GM18507 (cell line): Measurements from ENCODE around the gene H2AZ1.

Experiments used
- DNase-seq: peaks from one replicate; pipeline ENCODE4 v3.0.0; 2011; ENCODE audit warnings: low read depth; ENCODE audit not compliant: insufficient read length; ENCODE audit errors: extremely low spot score
- FAIRE-seq: peaks from 2 replicates; lab custom pipeline; 2011; peaks lifted over from hg19 to GRCh38; lab: Jason Lieb, UNC

The H2AZ1 gene

DNA sequence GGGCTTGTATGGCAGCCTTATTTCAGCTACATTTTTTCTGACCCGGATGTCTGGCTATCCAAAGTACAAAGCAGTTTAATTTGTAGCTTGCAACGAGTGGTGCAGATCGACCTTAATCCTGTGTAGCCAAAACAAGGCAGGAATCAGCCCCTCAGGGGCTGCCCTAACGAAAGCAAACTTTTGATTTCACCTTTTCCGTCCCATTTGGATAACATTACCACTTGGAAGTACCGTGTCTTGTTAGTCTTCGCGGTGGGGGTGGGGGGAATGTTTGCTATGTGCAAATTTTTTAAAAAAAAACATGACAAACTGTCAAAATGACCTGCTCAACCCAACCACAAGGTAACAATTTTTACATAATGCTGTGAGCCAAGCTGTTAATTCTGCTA is 2.9 kb downstream of the H2AZ1 start:
- FAIRE-seq (no peak), DNase-seq (no peak)

DNA sequence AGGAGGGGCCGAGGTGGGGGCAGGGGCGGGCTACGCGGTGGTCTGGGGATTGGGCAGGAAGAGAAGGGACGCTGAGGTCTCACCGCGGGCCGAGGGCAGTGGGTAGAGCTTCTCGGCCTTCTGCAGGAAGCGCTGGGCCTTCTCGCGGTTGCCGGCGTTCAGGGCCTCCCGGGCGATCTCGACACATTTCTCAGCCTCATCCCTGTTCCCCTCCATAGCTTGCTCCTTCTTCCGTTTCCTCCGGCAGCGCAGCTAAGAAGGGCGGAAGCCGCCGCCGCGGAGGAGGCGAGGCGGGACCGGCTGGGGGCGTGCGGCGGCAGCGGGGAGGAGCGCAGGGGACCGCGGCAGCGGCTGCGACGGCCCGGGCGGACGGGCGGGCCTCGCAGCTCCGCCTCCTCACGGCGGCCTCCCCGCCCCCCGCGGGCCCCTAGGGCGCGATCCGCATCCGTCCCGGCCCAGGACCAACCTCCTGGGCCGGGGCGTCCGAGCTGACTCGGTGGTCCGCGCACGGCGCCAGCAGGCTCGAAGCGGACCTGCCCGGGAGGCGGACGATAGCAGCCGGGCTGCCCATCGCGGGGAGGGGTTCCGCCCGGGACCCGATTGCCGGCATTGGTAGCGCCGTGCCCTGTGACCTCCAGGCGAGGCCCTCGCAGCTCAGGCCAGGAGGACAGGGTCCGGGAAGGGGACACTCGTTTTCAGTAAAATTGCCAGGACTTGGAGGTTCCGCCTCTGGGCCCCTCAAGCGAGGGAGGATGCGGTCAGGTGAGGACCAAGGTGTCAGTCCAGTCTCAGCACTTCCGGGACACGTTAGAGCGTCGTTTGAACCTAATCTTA is 3.5 kb downstream of the H2AZ1 start, which contains the start of gene DNAJB14:
Gene DNAJB14, minus strand, starts transcription at position 263 of the 834 bp plus-strand sequence. Its CDS starts 47 bp downstream, at position 216.
- DNase-seq (peak; percentile 45), FAIRE-seq (peak; percentile 80)

DNA sequence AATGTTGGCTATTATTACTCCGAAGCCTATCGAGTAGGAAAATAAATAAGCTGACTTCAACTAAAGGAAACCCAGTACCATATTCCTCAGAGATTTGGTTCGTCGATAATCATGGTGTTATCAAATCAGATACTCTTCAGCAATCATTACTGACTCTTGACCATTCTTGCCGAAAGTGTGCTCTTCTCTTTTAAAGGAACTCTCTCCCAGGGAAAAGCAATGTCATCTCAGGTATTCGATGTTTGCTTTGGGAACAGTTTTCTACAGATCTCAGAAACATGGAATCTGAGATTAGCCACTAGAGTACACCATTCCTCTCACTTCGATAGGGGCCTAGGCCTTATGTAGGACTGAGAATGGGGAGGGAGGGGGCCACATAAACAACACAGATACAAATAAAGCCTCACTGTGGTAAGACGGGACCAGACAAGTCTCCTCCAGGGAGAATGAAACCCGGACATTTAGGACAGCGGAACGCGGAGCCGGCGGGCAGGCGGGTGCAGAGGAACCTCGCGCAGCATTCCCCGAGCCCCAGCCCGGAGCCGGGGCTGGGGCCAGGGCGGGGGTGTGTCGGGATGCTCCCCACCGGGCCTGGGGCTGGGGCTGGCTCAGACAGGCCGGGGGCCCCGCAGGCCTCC is 4.2 kb downstream of the H2AZ1 start:
- DNase-seq (no peak), FAIRE-seq (peak; percentile 60)

DNA sequence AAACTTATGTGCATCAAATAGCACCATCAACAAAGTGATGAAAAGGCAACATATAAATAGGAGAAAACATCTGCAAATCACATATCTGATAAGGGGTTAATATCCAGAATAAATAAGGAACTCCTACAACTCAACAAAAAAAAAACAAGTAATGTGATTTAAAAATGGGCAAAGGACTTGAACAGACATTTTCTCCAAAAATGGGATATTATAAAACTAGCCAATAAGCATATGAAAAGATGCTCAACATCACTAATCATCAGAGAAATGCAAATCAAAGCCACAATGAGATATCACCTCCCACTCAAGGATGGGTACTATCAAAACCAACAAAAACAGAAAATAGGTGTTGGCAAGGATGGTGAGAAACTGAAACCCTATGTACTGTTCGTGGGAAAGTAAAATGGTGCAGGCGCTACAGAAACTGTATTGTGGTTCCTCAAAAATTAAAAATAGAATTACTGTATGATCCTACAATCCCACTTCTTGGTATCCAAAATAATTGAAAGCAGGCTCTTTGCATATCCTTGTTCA is 6.1 kb downstream of the H2AZ1 start:
- FAIRE-seq: peak; percentile 75
- no peak for DNase-seq

DNA sequence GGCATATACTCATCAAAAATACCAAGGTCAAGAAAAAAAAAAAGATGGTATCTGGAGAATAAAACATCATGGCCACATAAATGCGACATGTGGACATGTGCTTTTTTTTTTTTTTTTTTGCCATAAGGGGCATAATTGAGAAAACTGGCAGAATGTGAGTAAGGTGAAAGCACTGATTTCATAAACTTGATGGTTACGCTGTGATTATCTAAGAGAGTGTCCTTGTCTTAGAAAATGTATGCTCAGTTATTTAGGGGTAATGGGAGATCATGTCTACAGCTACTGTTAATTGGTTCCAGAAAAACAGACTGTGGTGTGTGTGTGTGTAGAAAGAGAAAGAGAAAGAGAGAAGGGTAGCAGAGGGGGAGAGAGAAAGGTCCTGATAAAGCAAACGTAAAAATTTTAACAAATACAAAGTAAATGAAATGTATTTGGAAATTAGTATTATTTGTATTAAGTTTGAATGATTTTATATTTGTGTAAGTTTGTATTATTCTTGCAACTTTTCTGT is 11.8 kb downstream of the H2AZ1 start:
- no peak for DNase-seq
- no peak for FAIRE-seq

DNA sequence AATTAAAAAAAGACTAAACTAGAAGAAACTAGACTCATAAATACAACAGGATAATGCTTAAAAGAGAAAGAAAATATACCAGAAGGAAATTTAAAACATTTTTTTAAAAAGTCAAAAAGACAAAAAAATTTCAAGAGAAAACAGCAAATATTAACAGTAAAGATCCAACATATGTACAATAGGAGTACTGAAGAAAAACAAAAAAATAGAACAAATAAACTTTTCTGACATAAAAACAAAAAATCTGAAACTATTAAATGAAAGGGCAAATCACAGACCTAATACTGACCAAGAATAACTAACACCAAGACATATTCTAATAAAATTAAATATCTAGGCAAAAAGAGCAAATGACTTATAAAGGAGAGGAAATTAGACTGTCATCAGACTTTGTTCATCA is 15.2 kb downstream of the H2AZ1 start:
- no peak for DNase-seq
- no peak for FAIRE-seq

DNA sequence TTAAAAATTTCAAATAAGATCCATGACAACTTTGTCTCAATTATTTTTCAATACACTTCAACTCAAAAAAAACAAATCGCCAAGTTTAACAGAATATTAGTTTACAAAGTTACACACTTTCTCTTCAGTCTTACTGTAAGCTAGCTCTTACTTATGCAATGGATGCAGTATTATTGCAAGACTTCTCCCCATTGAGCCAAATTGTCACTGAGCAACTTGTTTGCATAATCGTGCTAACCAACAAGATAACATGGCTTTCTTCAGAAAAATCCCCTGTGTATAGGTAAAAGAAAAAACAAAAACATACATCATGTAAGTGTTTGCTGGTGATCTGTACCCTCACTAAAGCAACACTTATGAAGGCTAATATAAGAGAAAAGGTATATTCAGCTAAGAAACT is 22.5 kb downstream of the H2AZ1 start:
- DNase-seq (no peak), FAIRE-seq (no peak)

DNA sequence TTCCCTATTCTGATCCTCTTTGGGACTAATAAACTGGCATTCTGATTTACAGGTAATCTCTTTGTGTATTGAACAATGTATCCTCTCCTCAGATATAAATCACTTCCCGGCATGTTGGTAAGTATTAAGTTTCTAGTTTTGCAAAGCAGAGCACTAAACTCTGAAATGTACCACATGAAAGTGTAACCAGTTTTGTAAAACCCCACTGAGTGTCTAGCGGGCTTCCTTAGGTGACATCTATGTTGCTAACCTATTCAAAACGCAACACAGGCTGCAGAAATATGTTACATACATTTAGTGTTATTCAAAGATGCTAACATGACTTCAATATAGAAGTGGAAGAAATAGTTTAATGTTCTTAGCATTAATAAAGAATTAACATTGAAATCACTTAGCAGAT is 28.9 kb downstream of the H2AZ1 start:
- FAIRE-seq (peak; percentile 36), DNase-seq (no peak)

DNA sequence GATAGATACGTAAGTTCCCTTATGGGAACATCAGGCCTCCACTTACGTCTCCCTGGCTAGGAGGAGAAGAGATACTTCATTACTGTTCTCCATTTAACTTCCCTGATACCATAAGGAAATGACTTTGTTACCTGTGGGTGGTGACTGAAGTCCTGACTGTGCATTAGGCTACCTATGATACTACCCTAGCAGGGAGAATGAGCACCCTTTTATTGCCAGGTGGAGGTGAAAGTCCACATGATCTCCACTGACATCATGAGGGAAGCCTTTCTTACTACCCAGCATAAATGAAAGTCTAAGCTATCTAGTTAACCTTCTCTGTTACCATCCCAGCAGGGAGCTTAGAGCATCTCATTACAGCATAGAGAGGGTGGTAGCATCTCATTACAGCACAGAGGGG is 31.4 kb downstream of the H2AZ1 start:
- DNase-seq (no peak), FAIRE-seq (no peak)

DNA sequence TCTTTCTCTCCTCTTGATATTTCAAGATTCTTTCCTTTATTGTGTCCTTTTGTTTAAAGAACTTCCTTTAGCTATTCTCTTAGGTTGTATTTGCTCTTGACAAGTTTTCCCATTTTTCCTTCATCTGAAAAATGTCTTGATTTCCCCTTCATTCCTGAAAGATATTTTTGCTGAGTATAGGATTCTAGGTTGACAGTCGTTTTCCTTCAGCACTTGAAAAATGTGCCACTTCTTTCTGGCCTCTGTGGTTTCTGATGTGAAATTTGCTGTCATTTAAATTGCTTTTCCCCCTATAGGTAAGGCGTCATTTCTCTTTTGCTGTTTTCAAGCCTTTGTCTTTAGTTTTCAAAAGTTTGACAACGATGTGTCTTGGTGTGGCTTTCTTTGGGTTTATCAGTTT is 32.5 kb downstream of the H2AZ1 start:
- FAIRE-seq (no peak), DNase-seq (no peak)

DNA sequence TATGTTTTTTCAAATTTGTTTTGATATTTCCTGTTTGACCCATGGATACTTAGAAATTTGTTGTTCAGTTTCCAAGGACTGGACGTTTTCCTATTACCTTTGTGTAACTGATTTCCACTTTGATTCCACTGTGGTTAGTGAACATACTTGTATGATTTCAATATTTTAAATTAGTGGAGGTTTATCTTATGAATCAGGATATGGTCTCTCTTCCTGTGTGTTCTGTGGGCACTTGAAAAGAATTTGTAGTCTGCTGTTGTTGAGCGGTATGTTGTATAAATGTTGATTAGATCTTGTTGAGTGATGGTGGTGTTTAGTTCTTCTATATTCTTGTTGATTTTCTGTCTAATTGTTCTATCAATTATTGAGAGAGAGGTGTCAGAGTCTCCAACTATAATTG is 34.6 kb downstream of the H2AZ1 start:
- FAIRE-seq (no peak), DNase-seq (no peak)
